Amniotic epithelial cell (primary cell): ENCODE results near the gene CYTH2.

Source experiments
- DNase-seq: peaks from one replicate; pipeline ENCODE4 v3.0.0-alpha.2; 2010; ENCODE audit warnings: low read depth

CYTH2 gene

GRCh38 chr19:48469289-48469881, at the start of gene CYTH2:
Gene CYTH2 (plus strand): TSS chr19:48469369. CDS start chr19:48469508, 139 bp downstream.
- peak; percentile 69 for DNase-seq

GRCh38 chr19:48421548-48421947, 47.6 kb upstream of the CYTH2 start:
- DNase-seq = no peak

- peak; percentile 71 for DNase-seq
Observed at GRCh38 chr19:48424694-48425219, 44.4 kb upstream of the CYTH2 start.

GRCh38 chr19:48428670-48429069, 40.5 kb upstream of the CYTH2 start:
- no peak for DNase-seq

- DNase-seq = no peak
Observed at GRCh38 chr19:48433337-48433736, 35.8 kb upstream of the CYTH2 start.

- no peak for DNase-seq
Observed at GRCh38 chr19:48436586-48436985, 32.6 kb upstream of the CYTH2 start.

- DNase-seq = no peak
Observed at GRCh38 chr19:48441360-48442050, 27.7 kb upstream of the CYTH2 start.

GRCh38 chr19:48442116-48443035, 26.8 kb upstream of the CYTH2 start:
- no peak for DNase-seq

GRCh38 chr19:48443256-48443655, 25.9 kb upstream of the CYTH2 start:
- no peak for DNase-seq

GRCh38 chr19:48443731-48444128, 25.4 kb upstream of the CYTH2 start:
- DNase-seq = no peak

GRCh38 chr19:48444129-48444935, 24.8 kb upstream of the CYTH2 start:
- no peak for DNase-seq

- DNase-seq = no peak
Observed at GRCh38 chr19:48444936-48445200, 24.3 kb upstream of the CYTH2 start.

GRCh38 chr19:48445256-48445605, 23.9 kb upstream of the CYTH2 start:
- peak; percentile 92 for DNase-seq

- peak; percentile 96 for DNase-seq
Observed at GRCh38 chr19:48445606-48446481, 23.3 kb upstream of the CYTH2 start, which contains the start of gene GRWD1. Gene GRWD1 (plus strand): TSS chr19:48445983. CDS start chr19:48446006, 23 bp downstream.

- no peak for DNase-seq
Observed at GRCh38 chr19:48446579-48446978, 22.6 kb upstream of the CYTH2 start.

- DNase-seq = no peak
Observed at GRCh38 chr19:48448563-48448962, 20.6 kb upstream of the CYTH2 start.

- DNase-seq = no peak
Observed at GRCh38 chr19:48450441-48450840, 18.7 kb upstream of the CYTH2 start.

- no peak for DNase-seq
Observed at GRCh38 chr19:48450863-48451262, 18.3 kb upstream of the CYTH2 start.

- no peak for DNase-seq
Observed at GRCh38 chr19:48451624-48452023, 17.5 kb upstream of the CYTH2 start.

GRCh38 chr19:48452289-48453190, 16.6 kb upstream of the CYTH2 start:
- no peak for DNase-seq
